PC-9 (cell line): ENCODE data around the gene JOSD1. TPM values are rescaled to one million over a fixed set of nuclear protein-coding genes. Genes with fewer than 3 reads are reported as not detected.

Experiments
- BruUV-seq: library from RNA; stranded (reverse); fragments of 400-500 nt; replicated peaks from 2 replicates; lab custom pipeline; 2021; lab: Mats Ljungman, UMichigan
- CTCF ChIA-PET: fragments of 300-600 bp; sonication (Branson Sonifier 250); formaldehyde crosslinking; loops from one replicate; lab custom pipeline; 2022; ENCODE audit warnings: antibody characterized with exemption; lab: Charles Lee
- POLR2A ChIA-PET: fragments of 300-600 bp; sonication (Branson Sonifier 250); formaldehyde crosslinking; loops from one replicate; lab custom pipeline; 2022; ENCODE audit warnings: antibody characterized with exemption; ENCODE audit not compliant: unreplicated experiment; lab: Charles Lee
- DNase-seq, 2 experiments: peaks; one replicate each; pipeline versions ENCODE4 v3.0.0 to v3.0.0-alpha.2; 2015 to 2022; ENCODE audit warnings: mixed read lengths in 1 of 2
- H2AFZ ChIP-seq: fragments of 200-600 bp; sonication (generic); 2 replicates; pipeline ENCODE4 v1.8.1; 2017; ENCODE audit warnings: antibody characterized with exemption
- H3F3A ChIP-seq: fragments of 200-600 bp; sonication (generic); 2 replicates; pipeline ENCODE4 v1.8.1; 2017; ENCODE audit warnings: antibody characterized with exemption, mild to moderate bottlenecking, low read depth; ENCODE audit not compliant: insufficient read depth
- H3K27ac ChIP-seq: fragments of 200-600 bp; sonication (generic); 2 replicates; pipeline ENCODE4 v1.6.1; 2016; ENCODE audit warnings: mixed run types
- H3K27me3 ChIP-seq: fragments of 200-600 bp; sonication (generic); 2 replicates; pipeline ENCODE4 v1.6.1; 2016; ENCODE audit warnings: low read depth, mixed run types; ENCODE audit not compliant: insufficient read depth
- H3K36me3 ChIP-seq: fragments of 200-600 bp; sonication (generic); 2 replicates; pipeline ENCODE4 v1.6.1; 2016; ENCODE audit warnings: low read depth, mixed run types
- H3K4me1 ChIP-seq: fragments of 200-600 bp; sonication (generic); replicated peaks from 2 replicates; pipeline ENCODE4 v1.6.1; 2016; ENCODE audit warnings: mixed run types; ENCODE audit not compliant: insufficient read depth
- H3K4me2 ChIP-seq: fragments of 200-600 bp; sonication (generic); 2 replicates; pipeline ENCODE4 v1.6.1; 2017; ENCODE audit warnings: mixed run types
- H3K4me3 ChIP-seq: fragments of 200-600 bp; sonication (generic); 2 replicates; pipeline ENCODE4 v1.6.1; 2016; ENCODE audit warnings: mixed run types
- H3K79me2 ChIP-seq: fragments of 200-600 bp; sonication (generic); 2 replicates; pipeline ENCODE4 v1.6.1; 2017; ENCODE audit warnings: low read depth, mixed run types
- H3K9me2 ChIP-seq: fragments of 200-600 bp; sonication (generic); 2 replicates; pipeline ENCODE4 v1.8.1; 2017; ENCODE audit warnings: mild to moderate bottlenecking; ENCODE audit not compliant: insufficient read depth
- H3K9me3 ChIP-seq: fragments of 200-600 bp; sonication (generic); 2 replicates; pipeline ENCODE4 v1.8.1; 2016; ENCODE audit warnings: low read depth; ENCODE audit not compliant: insufficient read depth
- H4K20me1 ChIP-seq: fragments of 200-600 bp; sonication (generic); 2 replicates; pipeline ENCODE4 v1.8.1; 2017; ENCODE audit not compliant: insufficient read depth
- EZH2 ChIP-seq: fragments of 200-600 bp; sonication (generic); IDR thresholded peaks from 2 replicates; pipeline ENCODE4 v1.8.0; 2017; ENCODE audit warnings: antibody characterized with exemption, low read depth
- intact Hi-C: fragments of 100-400 bp; cut with micrococcal nuclease; formaldehyde crosslinking; loops from one replicate; pipeline ENCODE4 v1.10.0; 2022; ENCODE audit not compliant: unreplicated experiment
- total RNA-seq: library from RNA; stranded (reverse); gene quantifications from 2 replicates; pipeline ENCODE4 v1.2.3, GENCODE V29; 2021
- TF ChIP-seq, protein P1 (sequence below): fragments of 200-600 bp; sonication (generic); conservative IDR thresholded peaks from 2 replicates; pipeline ENCODE4 v1.6.1; 2017; ENCODE audit warnings: mixed run types, antibody characterized with exemption, mild to moderate bottlenecking, moderate library complexity

JOSD1 gene
- total RNA-seq, 1 experiment from 2014 or later: 102 TPM

DNA sequence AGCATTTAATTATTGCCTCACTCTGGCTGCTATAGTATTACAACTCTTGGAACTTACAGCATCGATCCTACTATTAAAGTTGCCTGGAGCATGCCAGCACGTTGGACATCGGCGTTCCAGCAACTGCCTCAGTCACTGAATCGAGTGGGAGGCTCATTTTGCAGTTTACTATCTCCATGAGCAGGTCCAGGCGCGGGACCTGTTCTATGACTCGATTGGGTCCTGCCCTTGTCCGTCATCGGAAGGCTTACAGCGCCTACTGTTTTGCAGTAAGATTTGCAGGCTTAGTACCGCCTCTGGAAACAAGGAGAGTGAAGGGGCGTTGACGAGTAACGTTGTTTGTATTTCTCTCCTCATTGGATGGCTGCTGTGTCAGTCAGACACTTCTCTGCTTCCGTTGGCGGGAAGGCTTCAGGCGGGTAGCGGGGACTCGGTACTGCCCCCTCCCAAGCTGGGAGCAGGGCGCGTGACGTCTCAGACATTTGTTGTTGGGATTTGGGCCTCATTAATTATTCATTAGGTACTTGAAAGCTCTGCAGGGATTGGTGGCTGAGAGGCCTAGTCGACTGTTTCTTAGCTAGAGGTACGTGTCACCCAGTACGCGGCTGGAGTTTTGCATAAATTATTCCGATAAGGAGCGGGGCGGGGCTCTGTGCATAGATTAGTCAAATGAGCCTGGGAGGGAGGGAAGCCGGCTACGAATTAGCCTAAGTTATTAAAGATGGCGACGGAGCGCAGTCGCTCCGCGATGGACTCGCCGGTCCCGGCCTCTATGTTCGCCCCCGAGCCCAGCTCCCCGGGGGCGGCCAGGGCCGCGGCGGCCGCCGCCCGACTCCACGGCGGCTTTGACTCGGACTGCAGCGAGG, 4.7 kb upstream of the JOSD1 start, which contains the start of gene GTPBP1:
Gene GTPBP1 (plus strand): TSS at position 710 of the 866 bp plus-strand sequence. CDS start 12 bp downstream, at position 722.
- peak; percentile 99 to 100 for DNase-seq
- peaks cover 46% of the 10 kb centered on the region for H3K79me2 ChIP-seq
- H3F3A ChIP-seq: peaks cover 47% of the 10 kb centered on the region
- TF ChIP-seq EZH2: no peak
- TF ChIP-seq, protein P1, sequence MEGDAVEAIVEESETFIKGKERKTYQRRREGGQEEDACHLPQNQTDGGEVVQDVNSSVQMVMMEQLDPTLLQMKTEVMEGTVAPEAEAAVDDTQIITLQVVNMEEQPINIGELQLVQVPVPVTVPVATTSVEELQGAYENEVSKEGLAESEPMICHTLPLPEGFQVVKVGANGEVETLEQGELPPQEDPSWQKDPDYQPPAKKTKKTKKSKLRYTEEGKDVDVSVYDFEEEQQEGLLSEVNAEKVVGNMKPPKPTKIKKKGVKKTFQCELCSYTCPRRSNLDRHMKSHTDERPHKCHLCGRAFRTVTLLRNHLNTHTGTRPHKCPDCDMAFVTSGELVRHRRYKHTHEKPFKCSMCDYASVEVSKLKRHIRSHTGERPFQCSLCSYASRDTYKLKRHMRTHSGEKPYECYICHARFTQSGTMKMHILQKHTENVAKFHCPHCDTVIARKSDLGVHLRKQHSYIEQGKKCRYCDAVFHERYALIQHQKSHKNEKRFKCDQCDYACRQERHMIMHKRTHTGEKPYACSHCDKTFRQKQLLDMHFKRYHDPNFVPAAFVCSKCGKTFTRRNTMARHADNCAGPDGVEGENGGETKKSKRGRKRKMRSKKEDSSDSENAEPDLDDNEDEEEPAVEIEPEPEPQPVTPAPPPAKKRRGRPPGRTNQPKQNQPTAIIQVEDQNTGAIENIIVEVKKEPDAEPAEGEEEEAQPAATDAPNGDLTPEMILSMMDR: no peak
- no peaks in the 10 kb centered on the region for H3K9me3 ChIP-seq
- no peaks in the 10 kb centered on the region for H3K27me3 ChIP-seq
- H2AFZ ChIP-seq: peak within 1 kb of the TSS; percentile 77
- peak within 1 kb of the TSS; percentile 98 for H3K4me3 ChIP-seq
- H3K27ac ChIP-seq: peak within 1 kb of the TSS; percentile 88
- ChIA-PET CTCF (interaction anchor here (0.9 kb wide), 1 partner anchor 24 kb away, joined by 3 read pairs; the partner anchor contains the start of gene TOMM22), POLR2A (interaction anchor here (0.5 to 1.0 kb wide), 16 partner anchors 8 to 1777 kb away, joined by 3 to 22 read pairs (median 5); partner anchors contain the start of gene MIEF1)
- no TSS peak for BruUV-seq
- H4K20me1 ChIP-seq: peaks cover 14% of the 10 kb centered on the region
- peaks cover 17% of the 10 kb centered on the region for H3K36me3 ChIP-seq
- no peaks in the 10 kb centered on the region for H3K9me2 ChIP-seq
- intact Hi-C loops: loop anchor here (2.0 to 10.0 kb wide), 3 partner anchors 49 to 391 kb away; partner anchors contain the start of genes CSNK1E, DDX17 and SUN2
- peak within 1 kb of the TSS; percentile 86 for H3K4me2 ChIP-seq
- peaks cover 46% of the 10 kb centered on the region for H3K4me1 ChIP-seq

DNA sequence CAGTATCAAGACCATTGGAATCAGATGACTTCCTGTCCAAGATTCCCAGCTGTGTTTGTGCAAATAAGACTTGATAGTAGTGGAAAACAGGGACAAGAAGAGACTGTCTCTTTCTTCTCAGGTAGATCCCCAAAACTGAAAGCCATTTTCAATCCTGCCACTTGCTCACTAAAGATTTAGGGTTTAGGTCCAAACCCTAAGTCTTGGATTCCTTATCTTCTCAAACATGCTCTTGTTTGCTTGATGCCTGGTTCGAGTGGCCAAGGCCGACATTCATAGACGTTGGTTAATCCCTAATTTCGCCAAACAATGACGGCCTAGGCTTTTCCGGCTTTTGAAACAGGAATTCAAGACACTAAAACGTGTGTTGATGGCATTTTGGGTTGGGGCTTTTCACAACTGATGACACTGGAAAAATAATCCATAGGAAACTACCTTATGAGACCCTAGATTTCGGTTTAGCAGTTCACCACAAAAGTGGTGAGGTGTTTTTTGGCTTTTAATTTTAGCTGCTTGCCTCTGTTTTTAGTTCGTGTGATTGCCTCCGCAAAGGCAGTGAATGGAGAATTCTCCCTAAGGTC, 4.0 kb upstream of the JOSD1 start:
- peaks cover 46% of the 10 kb centered on the region for H3K79me2 ChIP-seq
- intact Hi-C loops: loop anchor here (2.0 to 10.0 kb wide), 3 partner anchors 50 to 390 kb away; partner anchors contain the start of genes CSNK1E, DDX17 and SUN2
- H3K36me3 ChIP-seq: peaks cover 10% of the 10 kb centered on the region; the same call in 1 of the 2 replicates
- peak overlapping the region; percentile 86 for H3K4me2 ChIP-seq
- peaks cover 38% of the 10 kb centered on the region for H3K4me1 ChIP-seq
- BruUV-seq: no TSS peak
- peaks cover 39% of the 10 kb centered on the region for H3F3A ChIP-seq
- H4K20me1 ChIP-seq: peaks cover 6% of the 10 kb centered on the region; the same call in 1 of the 2 replicates
- no peaks in the 10 kb centered on the region for H3K27me3 ChIP-seq
- peak overlapping the region; percentile 77 for H2AFZ ChIP-seq
- H3K4me3 ChIP-seq: peak overlapping the region; percentile 51
- POLR2A ChIA-PET: interaction anchor here (0.5 kb wide), 1 partner anchor 861 kb away, joined by 3 read pairs; the partner anchor contains the start of gene ANKRD54
- CTCF ChIA-PET: interaction anchor here (0.6 kb wide), 1 partner anchor 291 kb away, joined by 9 read pairs; no protein-coding TSS in a partner anchor
- H3K9me2 ChIP-seq: no peaks in the 10 kb centered on the region
- H3K9me3 ChIP-seq: no peaks in the 10 kb centered on the region
- H3K27ac ChIP-seq: peak overlapping the region; percentile 58
- no peak for TF ChIP-seq EZH2
- TF ChIP-seq, protein P1: no peak
- DNase-seq: no peak
